Ishikawa (cell line): Measurements from ENCODE around the gene GSTO2.

Source experiments
- CEBPB ChIP-seq: IDR thresholded peaks from 2 replicates; pipeline ENCODE4 v1.6.1; 2012
- CREB1 ChIP-seq: IDR thresholded peaks from 2 replicates; pipeline ENCODE4 v1.6.1; 2012; ENCODE audit warnings: low read depth
- RAD21 ChIP-seq: IDR thresholded peaks from 2 replicates; pipeline ENCODE4 v1.6.1; 2012; ENCODE audit warnings: low read depth
- TF ChIP-seq, protein P1 (sequence below): IDR thresholded peaks from 2 replicates; pipeline ENCODE4 v1.6.1; 2012; ENCODE audit warnings: low read depth, mild to moderate bottlenecking

DNA sequence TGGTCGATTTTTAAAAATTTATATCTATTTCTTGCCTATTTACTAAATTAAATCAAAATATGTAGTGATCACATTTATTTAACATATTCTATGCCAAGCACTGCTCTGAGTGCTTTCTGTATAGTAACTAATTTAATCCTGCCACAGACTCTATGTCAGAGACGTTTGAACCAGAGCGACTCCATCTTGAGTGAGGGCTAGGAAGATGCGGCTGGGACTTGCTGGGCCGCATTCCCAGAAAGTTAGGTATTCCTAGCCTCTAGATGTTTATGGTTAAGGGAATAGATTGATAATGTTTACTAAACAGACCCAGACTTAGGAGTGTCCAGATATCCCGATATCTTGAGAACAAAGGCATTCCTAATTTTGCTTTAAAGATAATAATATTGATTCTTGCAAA is 17.5 kb upstream of the GSTO2 start:
- no peak for TF ChIP-seq CREB1
- TF ChIP-seq, protein P1, sequence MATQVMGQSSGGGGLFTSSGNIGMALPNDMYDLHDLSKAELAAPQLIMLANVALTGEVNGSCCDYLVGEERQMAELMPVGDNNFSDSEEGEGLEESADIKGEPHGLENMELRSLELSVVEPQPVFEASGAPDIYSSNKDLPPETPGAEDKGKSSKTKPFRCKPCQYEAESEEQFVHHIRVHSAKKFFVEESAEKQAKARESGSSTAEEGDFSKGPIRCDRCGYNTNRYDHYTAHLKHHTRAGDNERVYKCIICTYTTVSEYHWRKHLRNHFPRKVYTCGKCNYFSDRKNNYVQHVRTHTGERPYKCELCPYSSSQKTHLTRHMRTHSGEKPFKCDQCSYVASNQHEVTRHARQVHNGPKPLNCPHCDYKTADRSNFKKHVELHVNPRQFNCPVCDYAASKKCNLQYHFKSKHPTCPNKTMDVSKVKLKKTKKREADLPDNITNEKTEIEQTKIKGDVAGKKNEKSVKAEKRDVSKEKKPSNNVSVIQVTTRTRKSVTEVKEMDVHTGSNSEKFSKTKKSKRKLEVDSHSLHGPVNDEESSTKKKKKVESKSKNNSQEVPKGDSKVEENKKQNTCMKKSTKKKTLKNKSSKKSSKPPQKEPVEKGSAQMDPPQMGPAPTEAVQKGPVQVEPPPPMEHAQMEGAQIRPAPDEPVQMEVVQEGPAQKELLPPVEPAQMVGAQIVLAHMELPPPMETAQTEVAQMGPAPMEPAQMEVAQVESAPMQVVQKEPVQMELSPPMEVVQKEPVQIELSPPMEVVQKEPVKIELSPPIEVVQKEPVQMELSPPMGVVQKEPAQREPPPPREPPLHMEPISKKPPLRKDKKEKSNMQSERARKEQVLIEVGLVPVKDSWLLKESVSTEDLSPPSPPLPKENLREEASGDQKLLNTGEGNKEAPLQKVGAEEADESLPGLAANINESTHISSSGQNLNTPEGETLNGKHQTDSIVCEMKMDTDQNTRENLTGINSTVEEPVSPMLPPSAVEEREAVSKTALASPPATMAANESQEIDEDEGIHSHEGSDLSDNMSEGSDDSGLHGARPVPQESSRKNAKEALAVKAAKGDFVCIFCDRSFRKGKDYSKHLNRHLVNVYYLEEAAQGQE, result no peak
- no peak for TF ChIP-seq RAD21
- TF ChIP-seq CEBPB, result no peak
